CD4-positive, alpha-beta memory T cell (primary cell): ENCODE data around the gene ESRRB. TPM values are rescaled to one million over a fixed set of nuclear protein-coding genes. Genes with fewer than 3 reads are reported as not detected.
A peak's percentile ranks its signal among the peaks of the same experiment; 100 is the strongest.

Experiments
- CTCF ChIA-PET: fragments of 350-600 bp; sonication (Branson Sonifier 250); formaldehyde crosslinking; loops from one replicate; lab custom pipeline; 2021; ENCODE audit warnings: inconsistent platforms; ENCODE audit not compliant: partially characterized antibody; lab: Charles Lee
- POLR2A ChIA-PET: fragments of 350-600 bp; sonication (Branson Sonifier 250); formaldehyde crosslinking; loops from one replicate; lab custom pipeline; 2021; ENCODE audit not compliant: partially characterized antibody; lab: Charles Lee
- DNase-seq, 5 donors: peaks; one replicate each; pipeline versions ENCODE4 v3.0.0 to v3.0.0-alpha.2; 2020 to 2022; ENCODE audit warnings: mixed read lengths in 1 of 5
- H3K27ac ChIP-seq: one replicate; pipeline ENCODE4 v1.7.0; 2013; ENCODE audit warnings: low read depth, low read length
- H3K27me3 ChIP-seq: 2 replicates; pipeline ENCODE4 v1.7.0; 2013; ENCODE audit warnings: mild to moderate bottlenecking, low read length, moderate library complexity; ENCODE audit not compliant: insufficient read depth
- H3K36me3 ChIP-seq: 2 replicates; pipeline ENCODE4 v1.7.0; 2013; ENCODE audit warnings: mild to moderate bottlenecking, low read length, moderate library complexity; ENCODE audit not compliant: insufficient read depth
- H3K4me1 ChIP-seq: 2 replicates; pipeline ENCODE4 v1.7.0; 2013; ENCODE audit warnings: mild to moderate bottlenecking, low read length, moderate library complexity; ENCODE audit not compliant: insufficient read depth
- H3K4me3 ChIP-seq, 2 donors: one replicate each; pipeline ENCODE4 v1.7.0; 2013; ENCODE audit warnings: low read length in 2 of 2, mild to moderate bottlenecking in 1 of 2
- H3K9me3 ChIP-seq, 2 donors: one replicate each; pipeline ENCODE4 v1.7.0; 2013; ENCODE audit warnings: low read length in 2 of 2, control low read depth in 1 of 2; ENCODE audit not compliant: control insufficient read depth in 1 of 2
- H3K27ac Mint-ChIP-seq, 7 donors: one replicate each; pipeline ENCODE4 v1.8.0; 2020 to 2021; ENCODE audit warnings: mixed read lengths in 7 of 7, mild to moderate bottlenecking in 6 of 7, inconsistent platforms in 3 of 7, moderate library complexity in 3 of 7
- H3K27me3 Mint-ChIP-seq, 2 donors: one replicate each; pipeline ENCODE4 v1.8.0; 2020 to 2021; ENCODE audit warnings: mixed read lengths in 2 of 2
- H3K36me3 Mint-ChIP-seq, 2 donors: one replicate each; pipeline ENCODE4 v1.8.0; 2020 to 2021; ENCODE audit warnings: mixed read lengths in 2 of 2, inconsistent platforms in 1 of 2, mild to moderate bottlenecking in 1 of 2
- H3K4me1 Mint-ChIP-seq, 4 donors: one replicate each; pipeline ENCODE4 v1.8.0; 2020 to 2021; ENCODE audit warnings: mixed read lengths in 4 of 4, mild to moderate bottlenecking in 1 of 4
- H3K4me3 Mint-ChIP-seq, 8 donors: one replicate each; pipeline ENCODE4 v1.8.0; 2020 to 2021; ENCODE audit warnings: mixed read lengths in 8 of 8, mild to moderate bottlenecking in 7 of 8, moderate library complexity in 6 of 8, inconsistent platforms in 3 of 8
- H3K9me3 Mint-ChIP-seq, 8 donors: one replicate each; pipeline ENCODE4 v1.8.0; 2020 to 2021; ENCODE audit warnings: mixed read lengths in 8 of 8, mild to moderate bottlenecking in 5 of 8, inconsistent platforms in 3 of 8, moderate library complexity in 1 of 8
- intact Hi-C: fragments of 100-400 bp; cut with micrococcal nuclease; formaldehyde crosslinking; loops from one replicate; pipeline ENCODE4 v1.15.1; 2023
- polyA plus RNA-seq, 2 donors: library from polyadenylated mRNA; unstranded; fragments of 300-500 nt; fragmentation: Illumina TruSeq; gene quantifications; one replicate each; pipeline ENCODE4 v1.2.3, GENCODE V29; 2021
- total RNA-seq, 2 experiments: library from RNA; stranded (reverse); gene quantifications; one replicate each; pipeline ENCODE4 v1.2.3, GENCODE V29; 2021

The ESRRB gene
- total and polyA plus RNA-seq, 4 experiments from 2014 or later, result 0.09 TPM; not detected in 3

- DNase-seq, result no peak
- H3K27ac ChIP-seq, result no peak overlapping the region
- H3K9me3 ChIP-seq, result no peaks in the 10 kb centered on the region
- Mint-ChIP-seq H3K27me3 (peaks cover 14 to 19% of the 10 kb centered on the region in 2 donors), H3K4me3 (no peak overlapping the region), H3K4me1 (no peaks in the 10 kb centered on the region), H3K27ac (no peak overlapping the region), H3K36me3 (no peaks in the 10 kb centered on the region), H3K9me3 (peaks cover 0 to 2% (median 0%) of the 10 kb centered on the region in 8 donors)
- H3K4me1 ChIP-seq, result no peaks in the 10 kb centered on the region
- intact Hi-C loops, result no loop called here
- H3K36me3 ChIP-seq, result no peaks in the 10 kb centered on the region
- no peaks in the 10 kb centered on the region for H3K27me3 ChIP-seq
- H3K4me3 ChIP-seq, result no peak overlapping the region
- ChIA-PET POLR2A (no interaction called here), CTCF (no interaction called here)
Measured at GRCh38 chr14:76450476-76450875, 74.5 kb downstream of the ESRRB start.

- peak in 1 of 5 donors; percentile 15 for DNase-seq
- Histone ChIP-seq H3K4me1 (no peaks in the 10 kb centered on the region), H3K4me3 (no peak overlapping the region), H3K36me3 (no peaks in the 10 kb centered on the region), H3K27me3 (no peaks in the 10 kb centered on the region), H3K27ac (no peak overlapping the region), H3K9me3 (no peaks in the 10 kb centered on the region)
- ChIA-PET CTCF (interaction anchor here (1.0 to 1.8 kb wide), 2 partner anchors 14 to 17 kb away, joined by 4 to 6 read pairs; no protein-coding TSS in a partner anchor), POLR2A (no interaction called here)
- no peaks in the 10 kb centered on the region for H3K4me1 Mint-ChIP-seq
- no peak overlapping the region for H3K4me3 Mint-ChIP-seq
- no peaks in the 10 kb centered on the region for H3K36me3 Mint-ChIP-seq
- intact Hi-C loops, result no loop called here
- peaks cover 0 to 3% (median 0%) of the 10 kb centered on the region in 8 donors for H3K9me3 Mint-ChIP-seq
- no peak overlapping the region for H3K27ac Mint-ChIP-seq
- H3K27me3 Mint-ChIP-seq, result peaks cover 14 to 19% of the 10 kb centered on the region in 2 donors
Measured at GRCh38 chr14:76456200-76456599, 80.3 kb downstream of the ESRRB start.

- Histone ChIP-seq H3K27ac (no peak overlapping the region), H3K4me1 (no peaks in the 10 kb centered on the region), H3K9me3 (no peaks in the 10 kb centered on the region), H3K36me3 (no peaks in the 10 kb centered on the region), H3K27me3 (no peaks in the 10 kb centered on the region), H3K4me3 (no peak overlapping the region)
- no peak overlapping the region for H3K27ac Mint-ChIP-seq
- DNase-seq, result no peak
- H3K36me3 Mint-ChIP-seq, result no peaks in the 10 kb centered on the region
- ChIA-PET CTCF (interaction anchor here (0.6 to 1.8 kb wide), 3 partner anchors 15 to 99 kb away, joined by 3 to 6 read pairs (median 4); no protein-coding TSS in a partner anchor), POLR2A (no interaction called here)
- intact Hi-C loops, result no loop called here
- no peak overlapping the region for H3K4me3 Mint-ChIP-seq
- peaks cover 12 to 17% of the 10 kb centered on the region in 2 donors for H3K27me3 Mint-ChIP-seq
- peaks cover 0 to 1% (median 0%) of the 10 kb centered on the region in 8 donors for H3K9me3 Mint-ChIP-seq
- H3K4me1 Mint-ChIP-seq, result no peaks in the 10 kb centered on the region
Measured at GRCh38 chr14:76456891-76457586, 81.1 kb downstream of the ESRRB start.

DNA sequence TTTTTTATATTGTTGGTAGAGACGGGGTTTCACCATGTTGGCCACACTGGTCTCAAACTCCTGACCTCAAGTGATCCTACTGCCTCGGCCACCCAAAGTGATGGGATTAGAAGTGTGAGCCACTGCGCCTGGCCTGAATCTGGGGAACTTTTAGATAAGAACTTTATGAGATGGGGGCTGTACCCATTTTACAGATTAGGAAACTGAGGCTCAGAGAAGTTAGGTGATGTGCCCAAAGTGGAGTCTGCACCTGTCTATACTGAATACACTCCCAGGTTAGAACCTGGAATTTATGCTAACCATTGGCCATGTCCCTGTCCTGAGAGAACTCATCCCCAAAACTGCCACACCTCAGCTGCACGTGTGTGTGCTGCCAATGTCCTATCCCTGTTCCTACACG is 81.9 kb downstream of the ESRRB start:
- no peaks in the 10 kb centered on the region for H3K36me3 Mint-ChIP-seq
- ChIA-PET POLR2A (no interaction called here), CTCF (interaction anchor here (0.6 kb wide), 1 partner anchor 99 kb away, joined by 3 read pairs; no protein-coding TSS in a partner anchor)
- no peak overlapping the region for H3K27ac Mint-ChIP-seq
- Histone ChIP-seq H3K4me1 (no peaks in the 10 kb centered on the region), H3K27me3 (no peaks in the 10 kb centered on the region), H3K4me3 (no peak overlapping the region), H3K9me3 (no peaks in the 10 kb centered on the region), H3K36me3 (no peaks in the 10 kb centered on the region), H3K27ac (no peak overlapping the region)
- no peak overlapping the region for H3K4me3 Mint-ChIP-seq
- peaks cover 9 to 14% of the 10 kb centered on the region in 2 donors for H3K27me3 Mint-ChIP-seq
- DNase-seq, result no peak
- peaks cover 0 to 1% (median 0%) of the 10 kb centered on the region in 8 donors for H3K9me3 Mint-ChIP-seq
- intact Hi-C loops, result no loop called here
- no peaks in the 10 kb centered on the region for H3K4me1 Mint-ChIP-seq

GRCh38 chr14:76461886-76462285 is 85.9 kb downstream of the ESRRB start:
- H3K27me3 ChIP-seq, result no peaks in the 10 kb centered on the region
- no peaks in the 10 kb centered on the region for H3K4me1 ChIP-seq
- ChIA-PET POLR2A (no interaction called here), CTCF (no interaction called here)
- H3K27ac ChIP-seq, result no peak overlapping the region
- Mint-ChIP-seq H3K36me3 (no peaks in the 10 kb centered on the region), H3K9me3 (no peaks in the 10 kb centered on the region), H3K27ac (no peak overlapping the region), H3K4me1 (no peaks in the 10 kb centered on the region), H3K4me3 (no peak overlapping the region), H3K27me3 (peaks cover 0 to 2% of the 10 kb centered on the region in 2 donors)
- no peaks in the 10 kb centered on the region for H3K36me3 ChIP-seq
- intact Hi-C loops, result no loop called here
- H3K9me3 ChIP-seq, result no peaks in the 10 kb centered on the region
- DNase-seq, result no peak
- no peak overlapping the region for H3K4me3 ChIP-seq

GRCh38 chr14:76462330-76462729 is 86.4 kb downstream of the ESRRB start:
- no peaks in the 10 kb centered on the region for H3K36me3 ChIP-seq
- Mint-ChIP-seq H3K36me3 (no peaks in the 10 kb centered on the region), H3K27me3 (peaks cover 0 to 2% of the 10 kb centered on the region in 2 donors), H3K9me3 (no peaks in the 10 kb centered on the region), H3K4me1 (no peaks in the 10 kb centered on the region), H3K4me3 (no peak overlapping the region), H3K27ac (no peak overlapping the region)
- no peaks in the 10 kb centered on the region for H3K9me3 ChIP-seq
- intact Hi-C loops, result no loop called here
- ChIA-PET POLR2A (no interaction called here), CTCF (no interaction called here)
- DNase-seq, result no peak
- no peaks in the 10 kb centered on the region for H3K27me3 ChIP-seq
- H3K27ac ChIP-seq, result no peak overlapping the region
- no peak overlapping the region for H3K4me3 ChIP-seq
- no peaks in the 10 kb centered on the region for H3K4me1 ChIP-seq

DNA sequence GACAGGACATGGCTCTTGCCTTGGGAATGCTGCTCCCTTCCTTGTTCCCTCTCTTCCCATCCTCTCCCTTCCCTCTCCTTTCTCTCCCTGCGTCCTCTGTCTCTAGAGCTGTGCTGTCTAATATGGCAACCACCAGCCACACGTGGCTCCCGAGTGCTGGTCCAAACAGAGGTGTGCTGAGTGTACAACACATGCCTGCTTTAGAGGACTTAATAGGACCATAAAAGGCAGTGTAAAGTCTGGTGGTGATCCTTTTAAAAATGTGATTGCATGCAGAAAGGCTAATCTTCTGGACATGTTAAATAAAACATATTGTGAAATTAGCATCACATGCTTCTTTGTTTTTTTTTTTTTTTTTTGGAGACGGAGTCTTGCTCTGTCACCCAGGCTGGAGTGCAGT is 87.2 kb downstream of the ESRRB start:
- H3K9me3 Mint-ChIP-seq, result no peaks in the 10 kb centered on the region
- intact Hi-C loops, result no loop called here
- CTCF ChIA-PET, result no interaction called here

More for the DNA sequence above, 87.2 kb downstream of the ESRRB start:
- Mint-ChIP-seq H3K36me3 (no peaks in the 10 kb centered on the region), H3K27ac (no peak overlapping the region), H3K27me3 (peaks cover 0 to 2% of the 10 kb centered on the region in 2 donors), H3K4me1 (no peaks in the 10 kb centered on the region), H3K4me3 (no peak overlapping the region)
- Histone ChIP-seq H3K9me3 (no peaks in the 10 kb centered on the region), H3K36me3 (no peaks in the 10 kb centered on the region), H3K27me3 (no peaks in the 10 kb centered on the region), H3K4me1 (no peaks in the 10 kb centered on the region), H3K4me3 (no peak overlapping the region), H3K27ac (no peak overlapping the region)
- POLR2A ChIA-PET, result no interaction called here
- no peak for DNase-seq
